K562 (cell line): ENCODE measurements around the gene PIK3R2. TPM values are rescaled to one million over a fixed set of nuclear protein-coding genes. Genes with fewer than 3 reads are reported as not detected.
A peak's percentile ranks its signal among the peaks of the same experiment; 100 is the strongest.

Source experiments
- ARID2 ChIP-seq: fragments of 450-650 bp; IDR thresholded peaks from 2 replicates; pipeline ENCODE4 v1.6.1; 2017; ENCODE audit warnings: antibody characterized with exemption, mild to moderate bottlenecking
- CBFA2T3 ChIP-seq: fragments of 450-650 bp; IDR thresholded peaks from 2 replicates; pipeline ENCODE4 v1.6.1; 2017
- CBX2 ChIP-seq: fragments of 200-600 bp; sonication (generic); IDR thresholded peaks from one replicate; pipeline ENCODE4 v1.6.1; 2012; ENCODE audit warnings: mild to moderate bottlenecking, low read length, inconsistent platforms; ENCODE audit not compliant: insufficient read depth, poor library complexity, severe bottlenecking
- CBX3 ChIP-seq, 2 experiments: IDR thresholded peaks; 1 replicate in 1 of 2; 2 replicates in 1 of 2; pipeline ENCODE4 v1.6.1; 2012; ENCODE audit warnings: inconsistent platforms in 2 of 2, low read length in 2 of 2, borderline replicate concordance in 1 of 2, control low read depth in 1 of 2
- ETV5 ChIP-seq: sonication (generic); formaldehyde crosslinking; IDR thresholded peaks from 2 replicates; pipeline ENCODE4 v1.4.0; 2020; ENCODE audit warnings: low read depth, mild to moderate bottlenecking, missing genetic modification reagents
- FOXA3 ChIP-seq, 2 experiments: fragments of 450-650 bp in 1 of 2; sonication (generic) in 1 of 2; formaldehyde crosslinking; IDR thresholded peaks in 1 of 2; conservative IDR thresholded peaks in 1 of 2; 2 replicates each; pipeline versions ENCODE4 v1.4.0 to v1.8.0; 2020 to 2022; ENCODE audit warnings: mild to moderate bottlenecking in 2 of 2, missing genetic modification reagents in 1 of 2
- GABPB1 ChIP-seq: sonication (generic); formaldehyde crosslinking; IDR thresholded peaks from 2 replicates; pipeline ENCODE4 v1.8.0; 2022; ENCODE audit warnings: mild to moderate bottlenecking, missing genetic modification reagents
- GATAD2B ChIP-seq: fragments of 450-650 bp; IDR thresholded peaks from 2 replicates; pipeline ENCODE4 v1.6.1; 2017; ENCODE audit warnings: mild to moderate bottlenecking, borderline replicate concordance
- HDAC1 ChIP-seq, 2 experiments: fragments of 450-650 bp; IDR thresholded peaks; 2 replicates each; pipeline ENCODE4 v1.6.1; 2016 to 2017; ENCODE audit warnings: inconsistent platforms in 1 of 2, mild to moderate bottlenecking in 1 of 2, moderate library complexity in 1 of 2
- HSF4 ChIP-seq: fragments of 250-450 bp; sonication (Bioruptor Pico); IDR thresholded peaks from 2 replicates; pipeline ENCODE4 v2.1.2; 2022; ENCODE audit warnings: mild to moderate bottlenecking, moderate library complexity, borderline replicate concordance
- IRF2 ChIP-seq: sonication (generic); formaldehyde crosslinking; IDR thresholded peaks from 2 replicates; pipeline ENCODE4 v1.8.1; 2022; ENCODE audit warnings: mild to moderate bottlenecking, missing genetic modification reagents
- MAFG ChIP-seq: fragments of 450-650 bp; conservative IDR thresholded peaks from 2 replicates; pipeline ENCODE4 v1.6.1; 2016; ENCODE audit warnings: missing genetic modification characterization, missing compliant biosample characterization
- NCOA6 ChIP-seq: fragments of 450-650 bp; IDR thresholded peaks from 2 replicates; pipeline ENCODE4 v1.6.1; 2017; ENCODE audit warnings: mild to moderate bottlenecking
- OTX1 ChIP-seq: fragments of 450-650 bp; formaldehyde crosslinking; IDR thresholded peaks from 2 replicates; pipeline ENCODE4 v1.4.0; 2022; ENCODE audit warnings: mild to moderate bottlenecking
- PTRF ChIP-seq: fragments of 450-650 bp; IDR thresholded peaks from 2 replicates; pipeline ENCODE4 v1.6.1; 2016; ENCODE audit warnings: mild to moderate bottlenecking, missing genetic modification characterization, missing compliant biosample characterization
- RBM25 ChIP-seq: fragments of 200-400 bp; formaldehyde crosslinking; IDR thresholded peaks from 2 replicates; pipeline ENCODE4 v1.6.1; 2018; ENCODE audit warnings: low read length, low read depth, moderate library complexity; ENCODE audit not compliant: severe bottlenecking
- SIN3B ChIP-seq: fragments of 450-650 bp; IDR thresholded peaks from 2 replicates; pipeline ENCODE4 v1.6.1; 2017; ENCODE audit warnings: low read depth, mild to moderate bottlenecking, moderate library complexity
- SMC3 ChIP-seq: conservative IDR thresholded peaks from 2 replicates; pipeline ENCODE4 v1.6.1; 2011; ENCODE audit warnings: low read depth, low read length, improper control_type of control experiment; ENCODE audit not compliant: insufficient read depth
- SUPT5H ChIP-seq: fragments of 450-650 bp; IDR thresholded peaks from 2 replicates; pipeline ENCODE4 v1.6.1; 2016
- U2AF1 ChIP-seq: fragments of 200-400 bp; formaldehyde crosslinking; optimal IDR thresholded peaks from 2 replicates; pipeline ENCODE3; 2017; ENCODE audit warnings: mild to moderate bottlenecking, low read depth, low read length, moderate library complexity
- ZKSCAN3 ChIP-seq: fragments of 250-450 bp; sonication (Bioruptor Pico); IDR thresholded peaks from 2 replicates; pipeline ENCODE4 v1.4.0; 2020
- ZNF23 ChIP-seq: fragments of 250-450 bp; sonication (Bioruptor Pico); IDR thresholded peaks from 2 replicates; pipeline ENCODE4 v1.4.0; 2020; ENCODE audit warnings: mild to moderate bottlenecking
- ZNF311 ChIP-seq: fragments of 250-450 bp; sonication (Bioruptor Pico); IDR thresholded peaks from 2 replicates; pipeline ENCODE4 v1.4.0; 2020; ENCODE audit warnings: mild to moderate bottlenecking, moderate library complexity
- ZNF324 ChIP-seq: fragments of 250-450 bp; sonication (Bioruptor Pico); IDR thresholded peaks from 2 replicates; pipeline ENCODE4 v1.4.0; 2020; ENCODE audit warnings: mild to moderate bottlenecking
- ZNF696 ChIP-seq: fragments of 250-450 bp; sonication (Bioruptor Pico); conservative IDR thresholded peaks from 2 replicates; pipeline ENCODE4 v1.4.0; 2020; ENCODE audit warnings: mild to moderate bottlenecking, moderate library complexity
- polyA plus RNA-seq, 8 experiments: library from polyadenylated mRNA; depleted of rRNA in 4 of 8; stranded (reverse) in 5 of 8; unstranded in 3 of 8; fragments of >200 nt; fragmentation: Nextera tagmentation in 2 of 8; fragmentation: Illumina TruSeq in 1 of 8; extraction: Ambion mirVana in 2 of 8; extraction: Trizol in 1 of 8; gene quantifications; 2 replicates each; pipeline versions ENCODE4 v1.2.1 to v1.2.3, GENCODE V29; 2011 to 2014; ENCODE audit warnings: inconsistent platforms in 1 of 8, missing spikeins in 1 of 8
- total RNA-seq, 7 experiments: library from RNA; depleted of rRNA in 6 of 7; stranded (reverse); fragments of >200 nt in 6 of 7; fragmentation: Illumina TruSeq in 2 of 7; extraction: Trizol in 2 of 7; gene quantifications; 2 replicates each; pipeline versions ENCODE4 v1.2.1 to v1.2.3, GENCODE V29; 2011 to 2021; ENCODE audit warnings: low replicate concordance in 1 of 7
- TF ChIP-seq, protein P1 (sequence below): fragments of 450-650 bp; formaldehyde crosslinking; IDR thresholded peaks from 2 replicates; pipeline ENCODE4 v1.4.0; 2020; ENCODE audit warnings: mild to moderate bottlenecking, moderate library complexity
- TF ChIP-seq, protein P2 (sequence below), 2 experiments: fragments of 450-650 bp; conservative IDR thresholded peaks; 2 replicates each; pipeline ENCODE4 v1.6.1; 2017; ENCODE audit warnings: mild to moderate bottlenecking in 2 of 2, moderate library complexity in 2 of 2

Gene PIK3R2
- total and polyA plus RNA-seq, 9 of the 15 experiments (the other 6 are each of a cell fraction or from before 2014, with no cell fraction given): 0.39 to 37.9 (median 5.3) TPM

DNA sequence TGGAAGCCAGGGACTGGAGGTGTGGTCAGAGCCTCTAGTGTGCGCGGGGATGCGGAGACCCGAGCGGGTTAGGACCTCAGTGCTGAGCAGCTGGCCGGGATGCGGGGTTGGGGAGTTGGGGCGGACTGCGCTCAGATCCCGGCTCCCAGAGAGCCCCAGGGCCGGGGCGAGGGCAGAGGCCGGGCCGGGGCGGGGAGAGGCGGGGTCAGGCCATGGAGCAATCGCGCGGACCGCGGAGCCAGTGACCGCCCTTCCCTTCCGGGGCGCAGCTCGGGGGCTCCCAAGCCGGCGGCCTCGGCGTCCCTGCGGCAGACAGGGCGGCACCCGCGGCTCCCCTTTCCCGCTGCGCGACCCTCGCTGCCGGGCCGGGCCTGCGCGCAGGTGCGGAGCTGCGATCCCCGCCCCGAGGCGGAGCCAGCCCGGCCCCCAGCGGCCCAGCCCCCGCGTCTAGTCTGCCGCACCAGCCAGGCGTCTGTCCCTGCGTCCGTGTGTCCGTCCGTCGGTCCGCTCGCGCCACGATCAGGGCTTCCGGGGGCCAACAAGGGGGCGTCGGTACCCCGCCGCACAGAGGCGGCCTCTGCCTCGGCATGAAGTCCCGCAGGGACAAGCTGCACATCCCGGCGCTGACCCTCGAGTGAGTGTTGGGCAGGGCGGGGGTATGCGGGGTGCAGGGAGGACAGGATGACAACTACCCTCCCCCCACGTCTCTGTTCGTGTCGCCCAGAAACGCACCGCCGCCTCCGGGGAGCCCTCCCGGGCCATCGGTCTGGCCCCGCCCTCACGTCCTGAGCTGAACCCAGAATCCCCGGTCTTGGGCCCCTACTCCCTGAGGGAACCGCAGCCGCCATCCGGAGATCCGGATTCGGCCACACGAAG lies 43.0 kb upstream of the PIK3R2 start (continued):
- TF ChIP-seq SUPT5H: no peak
- no peak for TF ChIP-seq ZNF23
- TF ChIP-seq ZNF311 (CRISPR knock-in tag): no peak
- TF ChIP-seq PTRF: no peak
- no peak for TF ChIP-seq ZNF696 (CRISPR knock-in tag)
- peak; percentile 75 for TF ChIP-seq ETV5 (CRISPR knock-in tag)
- TF ChIP-seq CBX3 (IDR thresholded peaks at IDR 0.05; ENCODE audit: borderline replicate concordance in 1 of 2, low read length in 2 of 2): no peak
- TF ChIP-seq GATAD2B: peak; percentile 91; the same call in 1 of the 2 replicates
- TF ChIP-seq FOXA3 (CRISPR knock-in tag; conservative IDR thresholded peaks at IDR 0.05 in 1 of 2, IDR thresholded peaks at IDR 0.05 in 1 of 2): no peak
- TF ChIP-seq ZNF324: no peak
- TF ChIP-seq ARID2: no peak
- TF ChIP-seq SMC3: no peak
- TF ChIP-seq, protein P1, sequence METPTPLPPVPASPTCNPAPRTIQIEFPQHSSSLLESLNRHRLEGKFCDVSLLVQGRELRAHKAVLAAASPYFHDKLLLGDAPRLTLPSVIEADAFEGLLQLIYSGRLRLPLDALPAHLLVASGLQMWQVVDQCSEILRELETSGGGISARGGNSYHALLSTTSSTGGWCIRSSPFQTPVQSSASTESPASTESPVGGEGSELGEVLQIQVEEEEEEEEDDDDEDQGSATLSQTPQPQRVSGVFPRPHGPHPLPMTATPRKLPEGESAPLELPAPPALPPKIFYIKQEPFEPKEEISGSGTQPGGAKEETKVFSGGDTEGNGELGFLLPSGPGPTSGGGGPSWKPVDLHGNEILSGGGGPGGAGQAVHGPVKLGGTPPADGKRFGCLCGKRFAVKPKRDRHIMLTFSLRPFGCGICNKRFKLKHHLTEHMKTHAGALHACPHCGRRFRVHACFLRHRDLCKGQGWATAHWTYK (CRISPR knock-in tag): 0 out of 2 replicates have a peak, but pooled peaks have one; percentile 17
- no peak for TF ChIP-seq HSF4 (CRISPR knock-in tag)
- no peak for TF ChIP-seq OTX1 (CRISPR knock-in tag)
- TF ChIP-seq CBFA2T3: no peak
- TF ChIP-seq MAFG: no peak
- no peak for TF ChIP-seq CBX2
- TF ChIP-seq SIN3B: 0 out of 2 replicates have a peak, but pooled peaks have one; percentile 38
- TF ChIP-seq NCOA6: no peak; the same call in 1 of the 2 replicates
- no peak for TF ChIP-seq RBM25
- no peak for TF ChIP-seq IRF2 (CRISPR knock-in tag)
- no peak for TF ChIP-seq U2AF1
- 0 out of 2 replicates have a peak, but pooled peaks have one; percentile 34 for TF ChIP-seq GABPB1 (CRISPR knock-in tag)
- TF ChIP-seq ZKSCAN3 (CRISPR knock-in tag): no peak
- TF ChIP-seq, protein P2, sequence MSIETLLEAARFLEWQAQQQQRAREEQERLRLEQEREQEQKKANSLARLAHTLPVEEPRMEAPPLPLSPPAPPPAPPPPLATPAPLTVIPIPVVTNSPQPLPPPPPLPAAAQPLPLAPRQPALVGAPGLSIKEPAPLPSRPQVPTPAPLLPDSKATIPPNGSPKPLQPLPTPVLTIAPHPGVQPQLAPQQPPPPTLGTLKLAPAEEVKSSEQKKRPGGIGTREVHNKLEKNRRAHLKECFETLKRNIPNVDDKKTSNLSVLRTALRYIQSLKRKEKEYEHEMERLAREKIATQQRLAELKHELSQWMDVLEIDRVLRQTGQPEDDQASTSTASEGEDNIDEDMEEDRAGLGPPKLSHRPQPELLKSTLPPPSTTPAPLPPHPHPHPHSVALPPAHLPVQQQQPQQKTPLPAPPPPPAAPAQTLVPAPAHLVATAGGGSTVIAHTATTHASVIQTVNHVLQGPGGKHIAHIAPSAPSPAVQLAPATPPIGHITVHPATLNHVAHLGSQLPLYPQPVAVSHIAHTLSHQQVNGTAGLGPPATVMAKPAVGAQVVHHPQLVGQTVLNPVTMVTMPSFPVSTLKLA (conservative IDR thresholded peaks at IDR 0.05): peak in 1 of 2 experiments; percentile 66; a peak in 2 of 4 replicates
- TF ChIP-seq HDAC1 (IDR thresholded peaks at IDR 0.05): peak in 1 of 2 experiments; percentile 40; a peak in 1 of 4 replicates
